ENCODE measurements around the gene MRC1.

DNA sequence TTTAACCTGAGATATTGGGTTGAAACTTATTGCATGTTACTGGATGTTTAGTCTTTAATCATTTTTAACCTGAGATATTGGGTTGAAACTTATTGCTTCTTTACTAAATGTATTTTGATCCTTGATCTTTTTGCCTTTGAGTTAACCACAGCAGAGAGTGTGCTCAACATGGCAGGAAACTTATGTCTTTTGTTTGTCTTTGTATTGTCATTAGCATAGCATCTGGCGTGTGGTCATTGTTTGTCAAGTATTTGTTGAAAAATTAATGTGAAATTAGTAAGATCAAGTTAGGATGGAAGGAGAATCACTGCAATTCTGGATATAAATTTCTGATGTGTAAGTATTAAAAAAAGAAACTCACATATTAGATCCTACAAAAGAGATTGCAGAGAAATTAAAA is 8.2 kb downstream of the MRC1 start:
- TF ChIP-seq JUN (IDR thresholded peaks at IDR 0.05; ENCODE audit: borderline replicate concordance, insufficient read depth, insufficient read length, low read depth) (no peak), POLR2AphosphoS5 (IDR thresholded peaks at IDR 0.05; ENCODE audit: insufficient read depth, low read depth, low read length) (no peak), CTCF (IDR thresholded peaks at IDR 0.05; ENCODE audit: extremely low read depth in 1 of 2, insufficient read depth in 1 of 2, low read depth in 1 of 2, low read length in 2 of 2) (no peak), GATA2 (IDR thresholded peaks at IDR 0.05; ENCODE audit: insufficient read depth, insufficient read length, low read depth, low read length) (no peak), EZH2 (IDR thresholded peaks at IDR 0.05; ENCODE audit: borderline replicate concordance, low read depth, low read length, severe bottlenecking) (no peak), POLR2A (IDR thresholded peaks at IDR 0.05; ENCODE audit: low read depth, low read length) (no peak), MYC (IDR thresholded peaks at IDR 0.05; ENCODE audit: low read depth, low read length) (no peak), FOS (IDR thresholded peaks at IDR 0.05; ENCODE audit: borderline replicate concordance, insufficient read depth, low read length) (no peak)
